ENCODE measurements around the gene CXADR.

GRCh38 chr21:17570786-17571185 lies 57.9 kb downstream of the CXADR start:
- TF ChIP-seq CTCF (IDR thresholded peaks at IDR 0.05) (no peak), POLR2A (IDR thresholded peaks at IDR 0.05) (no peak)
